DMS114 treated with DMSO at 0.1 percent for 48 hours (cell line): ENCODE data around the gene NOP10.

Experiments used
- DNase-seq: peaks from one replicate; lab custom pipeline; 2025; ENCODE audit not compliant: unreplicated experiment; lab: John Stamatoyannopoulos, UW

NOP10 gene

GRCh38 chr15:34332553-34333120 lies 10.3 kb downstream of the NOP10 start:
- no peak for DNase-seq

- DNase-seq, result no peak
These were observed 11.1 kb downstream of the NOP10 start for GRCh38 chr15:34331809-34332208.

DNA sequence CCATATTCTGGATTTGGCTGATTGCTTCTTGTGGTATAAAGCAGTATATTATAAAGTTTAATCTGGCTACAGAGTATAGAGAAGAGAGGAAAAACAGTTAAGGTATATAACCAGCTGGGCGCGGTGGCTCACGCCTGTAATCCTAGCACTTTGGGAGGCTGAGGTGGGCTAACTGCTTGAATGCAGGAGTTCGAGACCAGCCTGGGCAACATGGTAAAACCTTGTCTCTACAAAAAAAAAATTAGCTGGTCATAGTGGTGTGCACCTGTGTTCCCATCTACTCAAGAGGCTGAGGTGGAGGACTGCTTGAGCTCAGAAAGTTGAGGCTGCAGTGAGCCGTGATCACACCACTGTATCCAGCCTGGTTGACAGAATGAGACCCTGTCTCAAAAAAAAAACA lies 12.7 kb downstream of the NOP10 start:
- DNase-seq, result no peak

DNA sequence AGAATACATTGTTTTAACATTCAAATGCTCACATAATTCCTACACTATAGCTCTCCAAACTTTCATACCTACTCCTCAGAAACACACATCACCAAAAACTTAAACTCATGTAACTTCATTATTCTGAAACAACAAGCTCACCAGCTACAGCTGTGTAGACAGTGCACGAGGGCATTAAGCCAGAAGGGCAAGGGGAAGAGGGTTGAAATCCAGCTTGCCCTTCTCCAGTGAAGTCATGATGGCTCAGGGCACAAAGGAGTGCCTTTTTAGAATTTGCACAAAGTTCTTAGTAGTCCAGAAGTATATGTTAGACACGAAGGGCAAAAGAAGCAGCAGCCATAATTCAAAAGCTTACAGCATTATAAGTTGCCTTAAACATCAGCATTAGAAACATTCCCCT lies 13.9 kb downstream of the NOP10 start:
- DNase-seq, result no peak

- DNase-seq, result no peak
These were observed 15.0 kb downstream of the NOP10 start for GRCh38 chr15:34327906-34328305.

- DNase-seq, result no peak
These were observed 17.6 kb downstream of the NOP10 start for GRCh38 chr15:34325368-34325767.

- no peak for DNase-seq
These were observed 18.0 kb downstream of the NOP10 start for GRCh38 chr15:34324933-34325332.

DNA sequence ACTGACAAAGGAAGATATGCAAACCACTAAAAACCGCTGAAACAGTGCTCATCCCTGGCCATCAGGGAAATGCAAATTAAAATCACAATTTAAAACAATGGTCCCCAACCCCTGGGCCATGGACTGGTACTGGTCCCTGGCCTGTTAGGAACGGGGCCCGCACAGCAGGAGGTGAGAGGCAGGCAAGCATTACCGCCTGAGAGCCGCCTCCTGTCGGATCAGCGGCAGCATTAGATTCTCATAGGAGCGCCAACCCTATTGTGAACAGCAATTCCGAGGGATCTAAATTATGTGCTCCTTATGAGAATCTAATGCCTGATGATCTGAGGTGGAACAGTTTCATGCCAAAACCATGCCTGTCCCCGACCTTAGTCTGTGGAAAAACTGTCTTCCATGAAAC lies 19.7 kb downstream of the NOP10 start:
- no peak for DNase-seq

- no peak for DNase-seq
These were observed 24.5 kb downstream of the NOP10 start for GRCh38 chr15:34318277-34319079.

GRCh38 chr15:34314491-34315490 lies 28.1 kb downstream of the NOP10 start:
- no peak for DNase-seq

DNA sequence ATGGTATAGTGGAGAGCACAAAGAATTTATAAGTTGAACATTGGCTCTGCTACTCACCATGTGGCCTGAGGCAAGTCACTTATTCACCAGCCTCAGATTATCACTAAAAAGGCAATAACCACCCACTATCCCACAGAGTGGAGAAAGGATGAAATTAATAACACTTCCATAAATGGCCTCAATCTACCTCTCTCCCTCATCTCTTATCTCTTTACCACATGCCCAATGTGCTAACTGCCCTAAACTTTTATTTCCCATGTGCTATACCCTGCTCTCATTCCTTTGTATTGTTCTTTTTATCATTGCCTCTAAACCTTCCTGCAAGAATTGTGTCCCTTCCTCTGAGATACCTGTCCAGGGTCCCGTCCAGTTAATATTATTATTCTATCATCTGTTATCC lies 31.4 kb downstream of the NOP10 start:
- no peak for DNase-seq

- DNase-seq, result no peak
These were observed 38.3 kb downstream of the NOP10 start for GRCh38 chr15:34304613-34305012.

GRCh38 chr15:34301058-34301457 lies 41.9 kb downstream of the NOP10 start:
- no peak for DNase-seq

DNA sequence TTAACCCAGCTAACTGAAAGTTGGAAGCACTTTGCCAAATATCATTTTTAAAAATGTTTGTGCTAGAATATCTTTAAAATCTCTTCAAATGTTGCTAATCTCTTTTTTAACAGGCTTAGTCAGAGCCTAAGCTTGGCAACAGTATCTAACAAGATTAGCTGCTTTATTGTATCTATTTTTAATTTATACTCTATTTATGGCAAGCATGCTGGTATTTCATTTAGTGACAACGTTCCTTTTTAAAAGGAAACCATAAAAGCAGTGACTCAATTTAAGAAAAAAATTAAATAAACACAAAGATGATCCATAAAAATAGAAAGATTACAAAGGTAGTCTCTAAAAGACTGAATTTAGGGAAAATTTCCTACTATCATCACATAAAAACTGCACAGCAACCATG lies 45.9 kb downstream of the NOP10 start:
- DNase-seq, result no peak

GRCh38 chr15:34292621-34293020 lies 50.3 kb downstream of the NOP10 start:
- DNase-seq, result no peak
